ENCODE measurements around the gene GPR143.
"Not testable (repeated sequence)": the region's sequence is repeated elsewhere in the genome, so short reads cannot be mapped to it uniquely, and the experiment has no call there.

Gene GPR143

GRCh38 chrX:9765737-9766097 is at the start of gene GPR143:
GPR143 (minus strand) TSS chrX:9765847; CDS start chrX:9765817, 30 bp downstream.
- DNase-seq (ENCODE audit: low read depth in 2 of 2) = no peak

GRCh38 chrX:9811086-9811485 is 45.4 kb upstream of the GPR143 start:
- not testable (repeated sequence) for DNase-seq (ENCODE audit: low read depth in 2 of 2)

DNA sequence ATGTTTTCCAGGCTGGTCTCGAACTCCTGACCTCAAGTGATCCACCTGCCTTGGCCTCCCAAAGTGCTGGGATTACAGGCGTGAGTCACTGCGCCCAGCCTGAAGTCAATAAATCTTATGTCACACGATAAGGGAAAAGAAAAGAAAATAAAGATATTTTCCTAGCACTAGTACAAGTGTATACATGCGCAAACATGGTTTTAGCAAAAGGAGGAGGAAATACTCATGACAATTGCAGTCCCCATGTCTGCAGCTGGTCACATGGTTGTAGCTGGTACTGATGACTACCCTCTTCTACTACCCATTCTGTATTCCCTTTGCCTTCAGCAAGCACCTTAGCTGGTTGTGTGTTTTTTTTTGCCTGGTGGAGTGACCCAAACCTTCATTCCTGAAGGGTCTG is 44.2 kb upstream of the GPR143 start:
- not testable (repeated sequence) for DNase-seq (ENCODE audit: low read depth in 2 of 2)

GRCh38 chrX:9807355-9808182 is 41.9 kb upstream of the GPR143 start:
- DNase-seq (ENCODE audit: low read depth in 2 of 2) = no peak

DNA sequence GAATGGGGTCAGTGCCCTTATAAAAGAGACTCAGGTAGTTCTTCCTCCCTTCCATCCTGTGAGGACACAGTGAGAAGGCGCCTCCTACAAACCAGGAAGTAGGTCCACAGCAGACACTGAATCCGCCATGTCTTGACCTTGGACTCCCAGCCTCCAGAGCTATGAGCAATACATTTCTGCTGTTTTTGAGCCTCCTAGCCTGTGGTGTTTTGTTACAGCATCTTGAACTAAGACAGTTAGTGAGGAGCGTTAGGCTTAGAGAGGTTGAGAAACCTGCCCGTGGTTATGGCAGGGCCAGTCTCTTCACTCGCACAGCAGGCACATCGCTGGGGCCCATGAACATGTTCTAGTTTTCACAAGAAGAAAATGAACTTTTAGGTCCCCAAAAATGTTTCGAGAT is 40.3 kb upstream of the GPR143 start:
- no peak for DNase-seq (ENCODE audit: low read depth in 2 of 2)

DNA sequence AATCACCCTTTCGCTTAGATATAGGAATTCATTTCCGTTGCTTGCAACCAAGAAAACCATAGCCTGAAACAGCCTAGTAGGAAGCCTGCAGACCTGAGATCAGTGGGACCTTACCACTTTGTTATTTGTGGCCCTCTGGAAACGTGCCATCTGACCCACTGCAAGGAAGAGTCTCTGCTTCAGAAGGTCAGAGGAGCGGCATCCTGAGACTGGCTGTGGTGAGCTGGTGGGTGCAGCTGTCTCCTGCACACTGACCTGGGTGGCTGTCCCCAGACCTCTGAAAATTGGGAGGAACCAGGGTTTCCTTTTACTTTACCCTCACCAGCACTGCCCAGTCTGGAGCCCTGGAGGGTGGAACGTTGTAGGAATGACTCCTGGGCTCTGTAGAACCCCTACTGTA is 38.8 kb upstream of the GPR143 start:
- no peak for DNase-seq (ENCODE audit: low read depth in 2 of 2)

DNA sequence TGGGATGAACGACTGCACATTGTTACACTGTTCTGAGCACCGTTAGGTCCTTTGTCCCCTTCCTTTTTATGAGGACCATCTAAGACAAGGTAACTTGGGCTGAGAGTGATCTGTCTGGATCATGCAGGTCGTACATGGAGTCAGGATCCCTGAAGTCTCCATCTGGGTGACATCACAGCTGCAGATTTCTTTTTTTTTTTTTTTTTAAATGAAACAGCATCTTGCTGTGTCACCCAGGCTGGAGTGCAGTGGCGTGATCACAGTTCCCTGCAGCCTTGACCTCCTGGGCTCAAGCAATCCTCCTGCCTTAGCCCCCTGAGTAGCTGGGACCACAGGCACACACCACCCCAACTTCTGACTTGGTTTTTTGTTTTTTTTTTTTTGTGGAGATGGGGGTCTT is 37.1 kb upstream of the GPR143 start:
- DNase-seq (ENCODE audit: low read depth in 2 of 2) = no peak

DNA sequence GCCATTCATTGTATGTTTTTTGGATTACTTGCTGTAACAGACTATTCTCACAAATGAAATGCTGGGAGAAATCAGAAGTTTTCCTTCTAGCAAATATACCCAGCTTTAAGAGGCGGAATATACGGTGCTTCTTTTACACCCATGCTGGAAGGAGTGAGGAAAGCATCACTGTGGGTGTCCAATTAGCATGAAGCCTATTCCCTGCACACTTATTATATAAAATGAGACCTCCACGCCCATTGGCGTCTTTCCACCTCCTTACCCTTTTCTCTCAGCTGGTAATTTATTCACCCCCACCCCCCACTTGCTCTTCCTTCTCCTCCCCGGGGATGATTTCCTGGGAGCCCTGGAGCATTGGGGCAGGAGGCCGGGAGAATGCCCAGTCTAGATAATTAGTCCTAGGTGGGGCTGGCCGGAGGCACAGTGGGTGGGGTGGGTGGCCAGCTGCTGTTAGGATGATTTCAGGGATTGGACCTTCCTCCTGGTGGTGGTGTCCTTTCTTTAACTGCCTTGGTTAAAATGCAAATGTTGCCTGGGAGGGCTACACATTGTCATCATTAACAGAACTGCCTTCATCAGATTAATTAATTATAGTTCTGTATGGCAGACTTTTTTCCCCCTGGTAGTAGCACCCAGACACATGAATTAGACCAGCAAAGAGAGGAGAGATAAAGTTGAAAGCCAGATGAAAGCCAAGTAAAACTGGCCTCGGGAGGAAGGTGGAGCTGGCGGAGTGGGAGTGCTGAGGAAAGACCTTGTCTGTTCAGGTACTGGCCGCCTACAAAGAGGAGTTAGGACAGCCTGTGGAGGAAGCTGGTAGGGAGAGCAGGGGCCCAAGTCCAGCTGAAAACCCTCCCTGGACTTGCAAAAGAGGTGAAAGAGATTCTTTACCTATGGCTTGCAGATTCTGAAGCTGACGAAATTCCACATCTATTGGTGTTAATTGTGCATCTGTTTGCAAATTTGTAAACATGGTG is 32.0 kb upstream of the GPR143 start:
- no peak for DNase-seq (ENCODE audit: low read depth in 2 of 2)

- DNase-seq (ENCODE audit: low read depth in 2 of 2) = no peak
Measured at GRCh38 chrX:9794495-9794894, 28.8 kb upstream of the GPR143 start.

GRCh38 chrX:9790866-9791265 is 25.2 kb upstream of the GPR143 start:
- DNase-seq (ENCODE audit: low read depth in 2 of 2) = no peak

- DNase-seq (ENCODE audit: low read depth in 2 of 2) = no peak
Measured at GRCh38 chrX:9789555-9789954, 23.9 kb upstream of the GPR143 start.

DNA sequence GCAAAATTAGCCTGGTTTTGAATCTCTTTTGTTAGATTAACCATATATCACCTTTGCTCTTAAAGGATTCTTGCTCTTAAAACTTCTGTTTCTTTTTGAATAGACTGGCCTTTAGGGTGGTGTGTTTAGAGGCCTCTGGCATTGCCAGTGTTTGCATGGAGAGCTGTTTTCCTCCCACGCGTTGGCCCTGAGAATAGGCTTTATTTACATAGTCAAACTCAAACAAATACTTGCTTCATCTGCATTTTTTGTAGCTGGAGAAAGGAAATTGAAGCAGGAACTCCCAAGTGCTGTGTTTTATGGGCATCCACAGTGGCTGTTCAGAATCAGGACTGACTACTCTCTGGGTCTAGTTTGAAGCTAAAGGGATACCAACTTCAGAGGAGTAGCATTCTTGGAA is 23.3 kb upstream of the GPR143 start:
- no peak for DNase-seq (ENCODE audit: low read depth in 2 of 2)

DNA sequence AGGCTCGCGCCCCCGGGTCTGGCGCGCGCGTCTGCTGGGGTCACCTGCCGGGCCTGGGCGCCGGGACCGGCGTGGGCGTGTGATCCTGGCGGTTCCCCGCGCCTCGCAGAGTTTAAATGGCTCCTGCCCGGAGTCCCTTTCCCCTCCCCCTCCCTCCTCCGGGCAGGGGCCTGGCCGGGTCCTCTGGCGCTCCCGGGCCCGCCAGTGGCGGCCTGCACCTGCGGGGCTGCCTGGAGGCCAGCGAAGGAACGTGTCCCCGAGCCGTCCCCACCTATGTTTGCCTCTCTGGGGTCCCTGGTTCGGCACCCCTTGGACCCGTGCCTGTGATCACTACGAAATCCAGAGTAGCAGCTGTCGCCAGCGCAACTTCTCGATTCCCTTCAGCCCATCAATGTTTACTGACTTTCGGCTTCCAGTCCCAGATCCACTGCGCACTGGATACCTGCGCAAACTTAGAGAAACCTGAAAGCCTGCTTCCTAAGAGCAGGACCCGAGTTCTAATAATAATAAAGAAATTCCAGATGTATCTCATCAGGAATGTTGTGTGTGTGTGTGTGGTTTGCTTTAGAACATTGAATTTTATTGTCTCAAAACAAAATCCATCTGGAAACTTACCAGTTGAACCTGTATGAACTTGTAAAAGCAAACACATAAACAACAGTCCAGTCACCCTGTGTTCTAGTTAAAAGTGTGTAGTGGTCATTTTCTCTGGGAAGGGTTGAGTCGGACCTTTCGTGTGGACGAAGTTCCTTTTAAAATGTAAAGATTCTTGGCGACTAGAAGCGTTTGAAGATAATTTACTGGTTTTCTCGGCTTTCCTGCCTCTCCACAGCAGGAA is 21.4 kb upstream of the GPR143 start:
- no peak for DNase-seq (ENCODE audit: low read depth in 2 of 2)

DNA sequence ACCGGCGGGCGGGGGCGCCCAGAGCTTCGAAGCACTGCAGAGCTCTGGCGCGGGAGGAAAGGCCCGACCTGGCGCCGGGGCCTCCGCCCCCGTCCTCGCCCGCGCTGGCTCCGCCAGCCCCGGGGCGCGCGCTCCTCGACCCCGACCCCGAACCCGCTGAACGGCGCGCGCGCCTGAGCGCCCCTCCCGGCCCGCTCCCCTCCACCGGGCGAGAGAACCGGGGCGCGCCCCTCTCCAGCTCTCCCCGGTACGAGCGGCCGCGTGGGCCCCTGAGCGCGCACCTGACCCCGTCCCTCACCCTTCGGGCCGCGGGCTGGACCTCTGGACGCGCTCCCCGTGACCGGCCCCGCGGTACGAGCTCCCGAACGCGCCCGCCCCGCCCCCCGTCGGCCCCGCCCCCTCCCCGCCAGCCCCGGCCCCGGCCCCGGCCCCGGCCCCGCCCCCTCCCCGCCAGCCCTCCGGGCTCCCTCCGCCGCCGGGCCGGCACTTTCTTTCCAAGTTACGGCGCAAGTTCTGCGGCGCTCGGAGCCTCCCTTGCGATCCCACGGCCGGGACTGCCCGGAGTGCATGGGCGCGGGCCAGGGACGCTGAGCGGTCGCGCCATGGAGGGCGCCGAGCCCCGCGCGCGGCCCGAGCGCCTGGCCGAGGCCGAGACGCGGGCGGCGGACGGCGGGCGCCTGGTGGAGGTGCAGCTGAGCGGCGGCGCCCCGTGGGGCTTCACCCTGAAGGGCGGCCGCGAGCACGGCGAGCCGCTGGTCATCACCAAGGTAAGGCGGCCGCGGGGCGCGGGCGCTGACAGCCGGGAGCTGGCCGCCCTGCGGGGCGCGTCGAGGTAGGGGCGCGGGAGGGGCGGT is 20.5 kb upstream of the GPR143 start, which contains the start of gene SHROOM2:
TSS of gene SHROOM2 (plus strand) at position 486 of the 854 bp plus-strand sequence. CDS start at position 603, 117 bp downstream.
- DNase-seq (ENCODE audit: low read depth in 2 of 2) = no peak

- no peak for DNase-seq (ENCODE audit: low read depth in 2 of 2)
Measured at GRCh38 chrX:9785254-9785943, 19.8 kb upstream of the GPR143 start.

DNA sequence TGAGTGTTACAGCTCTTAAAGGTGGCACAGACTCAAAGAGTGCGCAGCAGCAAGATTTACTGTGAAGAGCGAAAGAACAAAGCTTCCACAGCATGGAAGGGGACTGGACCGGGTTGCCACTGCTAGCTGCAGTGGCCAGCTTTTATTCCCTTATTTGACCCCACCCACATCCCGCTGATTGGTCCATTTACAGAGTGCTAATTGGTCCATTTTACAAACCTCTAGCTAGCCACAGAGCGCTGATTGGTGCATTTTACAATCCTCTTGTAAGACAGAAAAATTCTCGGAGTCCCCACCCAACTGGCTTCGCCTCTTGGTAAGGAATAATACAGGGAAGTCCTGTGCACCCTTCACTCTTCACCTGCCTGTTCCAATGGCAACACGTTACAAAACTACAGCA is 18.7 kb upstream of the GPR143 start:
- DNase-seq (ENCODE audit: low read depth in 2 of 2) = no peak

DNA sequence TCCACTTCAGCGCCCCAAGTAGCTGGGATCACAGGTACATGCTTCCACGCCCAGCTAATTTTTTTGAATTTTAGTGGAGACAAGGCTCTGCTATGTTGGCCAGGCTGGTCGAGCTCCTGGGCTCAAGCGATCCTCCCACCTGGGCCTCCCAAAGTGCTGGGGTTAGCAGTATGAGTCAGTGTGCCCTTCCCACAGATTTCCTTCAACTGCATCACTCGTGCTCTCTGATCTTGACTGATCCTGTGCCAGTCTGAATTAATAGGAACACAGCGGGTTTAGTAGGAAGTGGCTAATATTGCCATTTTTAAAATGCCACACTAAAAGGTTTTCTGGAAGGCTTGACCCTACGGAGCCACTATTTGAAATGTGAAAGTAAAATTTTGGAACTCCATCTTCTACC is 16.3 kb upstream of the GPR143 start:
- no peak for DNase-seq (ENCODE audit: low read depth in 2 of 2)

- no peak for DNase-seq (ENCODE audit: low read depth in 2 of 2)
Measured at GRCh38 chrX:9775930-9776329, 10.3 kb upstream of the GPR143 start.

DNA sequence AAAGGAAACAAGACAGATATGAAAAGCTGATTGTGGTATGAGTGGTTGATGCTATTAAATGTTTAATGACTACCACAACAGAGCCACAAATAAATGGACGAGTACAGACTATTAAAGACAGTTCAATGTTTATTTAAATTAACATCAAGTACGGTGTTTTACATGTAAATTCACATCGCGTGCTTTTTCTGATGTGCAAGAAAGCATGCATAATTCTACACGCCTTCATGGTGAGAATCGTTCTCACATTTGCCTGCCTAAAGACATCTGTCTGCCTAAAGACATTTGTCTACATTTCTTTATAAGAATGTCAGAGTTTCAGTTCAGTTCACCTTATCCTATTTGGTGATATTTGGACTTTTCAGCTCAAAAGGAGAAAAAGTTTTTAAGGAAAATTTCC is 7.3 kb upstream of the GPR143 start:
- no peak for DNase-seq (ENCODE audit: low read depth in 2 of 2)

DNA sequence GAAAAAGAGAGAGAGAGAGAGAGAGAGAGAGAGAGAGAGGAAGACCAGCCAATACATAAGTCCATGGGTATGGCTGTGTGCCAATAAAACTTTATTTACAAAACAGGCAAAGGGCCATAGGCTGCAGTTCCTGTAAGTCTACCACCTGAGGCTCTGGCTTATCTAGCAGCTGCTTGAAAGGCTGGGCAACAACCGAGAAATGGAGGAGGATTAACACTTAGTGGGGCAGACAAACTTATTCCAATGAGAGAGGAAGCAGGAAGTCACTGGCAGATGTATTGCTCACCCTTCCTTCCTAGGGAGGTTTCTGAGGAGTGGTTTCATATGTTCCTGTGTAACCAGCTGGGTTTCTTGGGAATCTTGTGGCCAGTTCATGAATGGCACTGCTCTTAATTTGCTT is 4.7 kb upstream of the GPR143 start:
- no peak for DNase-seq (ENCODE audit: low read depth in 2 of 2)
